Measurements from ENCODE around the gene ST3GAL3.
"Not testable (repeated sequence)": the region's sequence is repeated elsewhere in the genome, so short reads cannot be mapped to it uniquely, and the experiment has no call there.

Gene ST3GAL3

GRCh38 chr1:43828574-43828973 is 121.2 kb downstream of the ST3GAL3 start:
- no peak for DNase-seq

DNA sequence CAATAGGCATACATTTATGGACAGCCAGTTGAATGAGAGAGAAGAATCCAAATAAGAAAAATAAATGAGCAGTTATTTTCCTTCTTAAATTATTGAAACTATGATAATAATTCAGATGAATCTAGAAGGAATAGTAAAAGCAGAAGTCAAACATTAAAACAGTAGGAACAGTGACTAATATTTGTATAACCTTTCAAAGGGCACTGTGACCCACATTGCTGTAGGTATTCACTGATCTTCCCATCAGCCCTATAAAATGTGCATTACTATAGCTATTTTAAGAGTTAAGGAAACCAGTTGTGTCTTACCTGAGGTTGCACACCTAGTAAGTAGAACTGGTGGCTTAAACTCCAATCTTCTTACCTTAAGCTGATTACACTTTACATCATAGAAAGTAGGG is 123.5 kb downstream of the ST3GAL3 start:
- DNase-seq, result no peak

GRCh38 chr1:43831851-43832250 is 124.5 kb downstream of the ST3GAL3 start:
- DNase-seq, result no peak

- DNase-seq, result no peak
Measured at GRCh38 chr1:43832255-43832654, 124.9 kb downstream of the ST3GAL3 start.

DNA sequence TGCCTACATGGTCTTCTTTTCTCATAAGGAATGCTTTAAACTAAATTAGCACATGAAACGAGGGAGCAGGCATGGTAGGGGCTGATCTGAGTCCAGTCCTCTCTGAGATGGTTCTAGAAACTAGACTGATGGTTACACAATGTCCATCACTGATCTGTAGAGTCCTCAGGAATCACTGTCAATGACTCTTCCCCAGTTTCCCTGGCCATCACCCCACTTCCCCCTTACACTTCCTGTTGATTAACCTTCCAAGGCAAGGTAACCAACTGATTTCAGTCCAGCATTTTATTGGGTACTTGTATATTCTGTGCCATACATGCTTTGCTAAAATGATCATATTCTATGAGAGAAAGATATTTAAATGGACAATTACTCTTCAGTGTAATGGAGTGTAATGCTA is 125.7 kb downstream of the ST3GAL3 start:
- DNase-seq, result no peak

- DNase-seq, result not testable (repeated sequence)
Measured at GRCh38 chr1:43833902-43834279, 126.6 kb downstream of the ST3GAL3 start.

DNA sequence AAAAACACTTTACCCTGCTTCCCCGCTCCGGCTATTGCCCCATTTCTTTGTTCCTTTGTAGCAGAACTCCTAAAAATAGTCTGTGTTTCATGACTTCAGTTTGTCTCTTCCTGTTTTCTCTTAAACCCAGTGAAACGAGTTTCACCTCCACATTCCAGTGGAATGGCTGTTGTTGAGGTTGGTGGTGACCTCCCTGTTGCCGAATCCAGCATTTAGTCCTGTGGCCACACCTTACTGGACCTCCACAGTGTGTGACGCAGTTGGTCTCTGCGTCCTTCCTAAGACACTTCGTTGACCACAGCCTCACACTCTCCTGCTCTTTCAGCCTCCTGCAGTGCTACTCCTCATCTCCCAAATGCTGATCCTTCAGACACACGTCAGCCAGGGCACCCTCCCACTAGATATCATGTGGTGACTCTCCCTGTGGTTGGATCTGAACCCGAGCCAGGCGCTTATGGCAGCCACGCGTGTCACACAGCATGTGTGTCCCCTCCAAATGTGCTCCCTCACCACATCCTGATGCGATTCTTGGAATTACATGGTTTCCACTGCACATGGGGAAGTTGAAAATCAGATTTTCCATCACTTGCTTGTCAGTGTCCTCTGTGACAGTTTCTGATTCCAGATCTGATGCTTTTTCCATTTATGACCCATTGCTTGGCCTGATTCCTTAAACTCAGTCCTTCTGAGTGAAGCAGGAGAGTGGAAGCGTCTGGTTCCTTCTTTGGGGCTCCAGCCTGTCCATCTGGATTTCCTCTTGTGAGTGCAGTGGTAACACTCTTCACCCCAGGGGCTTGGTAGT is 127.1 kb downstream of the ST3GAL3 start:
- peak; percentile 80 for DNase-seq

DNA sequence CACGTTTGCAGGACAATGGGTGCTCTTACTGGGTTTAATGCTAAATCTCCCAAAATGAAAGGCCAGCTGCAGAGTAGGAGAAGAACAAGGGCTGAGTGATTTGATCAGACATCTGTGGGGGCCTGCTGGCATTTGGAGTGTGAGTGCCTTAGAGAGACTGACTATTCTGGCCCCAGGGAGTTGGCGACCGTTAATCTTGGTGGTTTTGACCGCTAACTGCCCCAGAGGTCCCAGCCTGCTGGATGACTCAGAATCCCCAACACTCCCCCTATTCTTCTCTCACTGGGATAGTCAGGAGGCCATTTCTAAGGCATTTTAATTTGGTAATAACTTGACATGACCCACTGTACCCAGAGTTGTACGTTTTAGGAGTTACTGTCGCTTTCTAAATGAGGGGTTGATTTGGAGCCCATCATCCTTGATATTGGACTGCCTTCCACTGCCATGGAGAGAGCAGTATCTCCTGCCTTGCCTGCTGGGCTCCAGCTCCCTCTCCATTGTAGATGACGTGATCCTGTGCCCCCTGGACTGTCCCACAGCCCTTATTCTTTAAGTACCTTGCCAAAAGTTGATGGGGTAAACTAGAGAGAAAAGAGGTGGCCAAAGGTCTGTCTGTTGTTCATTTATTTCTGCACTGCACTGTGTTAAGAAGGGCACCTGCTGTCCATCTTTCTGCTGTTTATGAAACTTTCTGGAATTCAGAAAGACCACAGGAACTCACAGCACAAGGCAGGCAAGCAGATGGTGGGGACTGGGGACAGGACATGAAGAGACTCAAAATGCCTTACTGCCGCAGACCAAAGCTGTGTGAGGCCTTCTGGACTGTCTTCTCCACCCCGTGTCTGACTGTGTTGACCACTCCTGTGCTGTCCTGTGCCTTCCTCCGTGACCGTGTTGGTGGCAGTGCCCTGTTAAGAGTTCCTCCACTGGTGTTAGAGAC is 128.0 kb downstream of the ST3GAL3 start:
- DNase-seq, result peak; percentile 87

- DNase-seq, result peak; percentile 68
Measured at GRCh38 chr1:43836267-43836951, 129.1 kb downstream of the ST3GAL3 start.

DNA sequence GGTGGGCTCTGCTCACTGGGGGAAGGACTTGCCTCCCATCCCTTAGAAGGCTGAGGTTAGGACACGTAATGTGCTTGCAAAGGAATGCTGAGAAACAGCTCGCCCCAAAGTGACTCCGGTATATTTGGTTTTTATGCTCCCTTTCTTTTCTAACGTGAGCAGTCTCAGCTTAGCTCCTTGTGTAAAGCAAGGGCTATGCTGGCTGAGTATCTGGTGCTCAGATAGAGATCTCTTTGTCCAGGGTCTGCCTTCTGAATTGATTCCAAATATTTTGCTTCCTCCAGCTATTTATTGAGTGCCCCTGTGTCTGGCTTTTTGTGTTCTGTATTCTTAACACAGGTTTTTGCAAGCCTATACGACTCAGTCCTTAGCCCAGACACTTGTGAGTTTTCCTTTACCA is 131.7 kb downstream of the ST3GAL3 start:
- DNase-seq, result no peak

- no peak for DNase-seq
Measured at GRCh38 chr1:43841321-43842174, 134.2 kb downstream of the ST3GAL3 start.

- no peak for DNase-seq
Measured at GRCh38 chr1:43842175-43842498, 134.8 kb downstream of the ST3GAL3 start.

GRCh38 chr1:43843684-43844083 is 136.3 kb downstream of the ST3GAL3 start:
- DNase-seq, result no peak

DNA sequence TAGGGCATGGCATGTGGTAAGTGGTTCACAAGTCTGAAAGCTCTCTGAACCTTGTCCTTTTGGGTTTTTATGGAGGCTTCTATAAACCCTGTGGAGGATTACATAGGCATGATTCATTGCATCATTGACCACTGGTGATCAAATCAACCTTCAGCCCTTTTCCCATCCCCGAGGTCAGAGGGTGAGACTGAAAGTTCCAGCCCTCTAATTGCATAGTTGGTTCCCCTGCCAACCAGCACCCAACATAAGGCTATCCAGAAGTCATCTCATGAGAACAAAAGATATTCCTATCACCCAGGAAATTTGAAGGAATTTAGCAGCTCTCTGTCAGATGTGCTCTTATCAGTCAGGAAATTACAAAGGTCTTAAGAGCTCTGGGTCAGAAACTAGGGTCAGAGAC is 136.8 kb downstream of the ST3GAL3 start:
- DNase-seq, result no peak

GRCh38 chr1:43847290-43847689 is 140.0 kb downstream of the ST3GAL3 start:
- DNase-seq, result no peak

GRCh38 chr1:43847882-43848281 is 140.5 kb downstream of the ST3GAL3 start:
- no peak for DNase-seq

- no peak for DNase-seq
Measured at GRCh38 chr1:43849670-43850069, 142.3 kb downstream of the ST3GAL3 start.

DNA sequence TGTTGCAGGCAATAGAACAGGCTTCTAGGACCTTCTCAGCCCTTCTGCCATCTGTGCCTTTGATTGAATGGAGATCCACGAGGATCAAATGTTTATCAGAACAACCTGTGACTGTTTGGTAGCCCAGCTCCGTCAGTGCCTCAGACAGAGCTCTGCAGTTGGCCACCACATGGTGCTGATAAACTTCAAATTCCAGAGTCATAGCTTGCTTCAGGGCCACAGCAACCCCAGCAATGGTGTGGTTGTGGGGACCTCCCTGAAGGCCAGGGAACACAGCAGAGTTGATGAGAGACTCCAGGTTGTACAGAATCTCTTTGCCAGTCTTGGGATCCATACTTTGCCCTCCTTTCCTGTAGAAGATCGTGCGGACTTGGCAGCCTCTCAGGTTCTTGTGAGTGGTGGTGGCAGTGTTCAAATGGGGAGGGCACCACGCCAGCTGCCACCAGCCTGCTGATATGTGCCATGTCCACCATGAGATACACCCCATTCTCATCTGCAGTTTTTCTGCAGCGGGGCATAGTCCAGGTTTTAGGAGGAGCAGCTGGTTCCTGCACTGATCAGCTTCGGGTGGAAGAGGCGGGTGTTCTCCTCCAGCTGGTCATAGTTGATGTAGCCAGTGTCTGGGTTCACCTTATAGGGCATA is 143.4 kb downstream of the ST3GAL3 start:
- no peak for DNase-seq

DNA sequence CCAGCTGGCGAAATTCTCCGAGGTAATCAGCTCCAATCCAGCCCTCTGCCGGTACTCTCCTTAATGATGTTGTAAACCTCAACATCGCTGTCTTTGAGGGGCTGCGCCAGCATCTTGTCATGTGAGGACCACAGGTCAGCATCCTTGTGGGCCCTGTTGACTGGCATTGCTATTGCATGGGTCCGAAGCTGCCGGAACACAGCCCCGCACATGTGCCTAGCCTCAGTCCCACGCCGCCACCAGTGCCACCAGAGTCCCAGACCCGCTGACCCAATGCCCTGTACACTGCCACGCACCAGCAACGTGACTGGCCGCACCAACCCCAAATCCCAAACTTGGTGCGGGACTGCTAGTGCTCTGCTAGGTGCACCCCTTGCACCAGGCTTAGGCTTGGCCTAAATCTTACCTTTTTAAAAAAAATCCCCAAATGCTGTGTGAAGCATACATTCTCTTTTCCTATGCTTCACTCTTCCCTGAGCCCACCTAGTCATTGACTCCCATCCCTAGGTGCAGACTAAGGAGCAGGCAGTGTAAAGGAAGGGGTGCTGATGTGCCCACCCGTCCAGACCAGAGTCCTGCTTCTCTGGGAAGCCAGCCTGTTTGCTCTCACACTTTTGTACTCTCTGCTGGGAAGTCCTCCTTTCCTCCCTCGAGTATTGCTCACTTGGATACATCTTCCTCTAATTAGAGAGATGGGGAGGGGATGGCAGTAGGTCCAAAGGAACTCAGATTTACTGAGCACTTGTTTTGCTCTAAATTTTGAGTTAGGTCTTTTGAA is 144.4 kb downstream of the ST3GAL3 start:
- DNase-seq, result no peak

- no peak for DNase-seq
Measured at GRCh38 chr1:43853161-43853921, 146.0 kb downstream of the ST3GAL3 start.

Data from T1000 (cell line).